NCI-H2196 (cell line): Measurements from ENCODE around the gene NUDT1.

Source experiments
- DNase-seq: peaks from one replicate; lab custom pipeline; 2025; ENCODE audit not compliant: unreplicated experiment; lab: John Stamatoyannopoulos, UW

Gene NUDT1

GRCh38 chr7:2204446-2204845 is 37.6 kb upstream of the NUDT1 start:
- DNase-seq = no peak

- no peak for DNase-seq
Observed at GRCh38 chr7:2205036-2205780, 36.8 kb upstream of the NUDT1 start.

- DNase-seq = no peak
Observed at GRCh38 chr7:2208712-2209111, 33.3 kb upstream of the NUDT1 start.

GRCh38 chr7:2209146-2209960 is 32.7 kb upstream of the NUDT1 start:
- peak; percentile 58 for DNase-seq

- no peak for DNase-seq
Observed at GRCh38 chr7:2209961-2210323, 32.1 kb upstream of the NUDT1 start.

- no peak for DNase-seq
Observed at GRCh38 chr7:2210551-2211258, 31.3 kb upstream of the NUDT1 start.

GRCh38 chr7:2211259-2211880 is 30.7 kb upstream of the NUDT1 start:
- no peak for DNase-seq

GRCh38 chr7:2211926-2212325 is 30.1 kb upstream of the NUDT1 start:
- DNase-seq = no peak

GRCh38 chr7:2212906-2213305 is 29.1 kb upstream of the NUDT1 start:
- no peak for DNase-seq

- DNase-seq = no peak
Observed at GRCh38 chr7:2213551-2214215, 28.3 kb upstream of the NUDT1 start.

- no peak for DNase-seq
Observed at GRCh38 chr7:2214636-2215035, 27.4 kb upstream of the NUDT1 start.

GRCh38 chr7:2215851-2216250 is 26.2 kb upstream of the NUDT1 start:
- no peak for DNase-seq

- no peak for DNase-seq
Observed at GRCh38 chr7:2217206-2217605, 24.8 kb upstream of the NUDT1 start.

GRCh38 chr7:2217716-2218443 is 24.1 kb upstream of the NUDT1 start:
- no peak for DNase-seq

GRCh38 chr7:2218444-2218785 is 23.6 kb upstream of the NUDT1 start:
- DNase-seq = no peak

- no peak for DNase-seq
Observed at GRCh38 chr7:2219136-2219535, 22.9 kb upstream of the NUDT1 start.

- DNase-seq = no peak
Observed at GRCh38 chr7:2219606-2220005, 22.4 kb upstream of the NUDT1 start.

- no peak for DNase-seq
Observed at GRCh38 chr7:2220030-2220429, 22.0 kb upstream of the NUDT1 start.

GRCh38 chr7:2220506-2220905 is 21.5 kb upstream of the NUDT1 start:
- no peak for DNase-seq

- DNase-seq = no peak
Observed at GRCh38 chr7:2220954-2221353, 21.1 kb upstream of the NUDT1 start.
